ENCODE data around the gene ESPN. TPM values are rescaled to one million over a fixed set of nuclear protein-coding genes. Genes with fewer than 3 reads are reported as not detected.

The ESPN gene
- polyA plus RNA-seq, 1 donor (not counting 4 experiments of a cell fraction or from before 2014, with no cell fraction given), result 0.47 TPM

GRCh38 chr1:6502000-6502891 is 77.7 kb downstream of the ESPN start:
- Histone ChIP-seq H3K27me3 (ENCODE audit: control insufficient read depth, extremely low read depth, insufficient read depth, low read length) (peaks cover 3% of the 10 kb centered on the region), H3K4me2 (ENCODE audit: control insufficient read depth, extremely low read depth, insufficient read depth, low read depth, low read length) (no peak overlapping the region), H2AFZ (ENCODE audit: control insufficient read depth, low read length) (no peak overlapping the region), H3K27ac (ENCODE audit: control insufficient read depth, insufficient read depth, low read length) (no peak overlapping the region), H3K79me2 (ENCODE audit: control insufficient read depth, insufficient read depth, low read length) (no peaks in the 10 kb centered on the region), H3K4me3 (ENCODE audit: control insufficient read depth in 2 of 3, extremely low read depth in 1 of 3, insufficient read depth in 2 of 3, low read depth in 1 of 3, low read length in 3 of 3) (no peak overlapping the region), H4K20me1 (ENCODE audit: control insufficient read depth, extremely low read depth, insufficient read depth, low read length) (no peaks in the 10 kb centered on the region), H3K9me1 (ENCODE audit: control insufficient read depth, extremely low read depth, insufficient read depth, low read length) (no peaks in the 10 kb centered on the region), H3K4me1 (ENCODE audit: control insufficient read depth, extremely low read depth, insufficient read depth, low read length) (peaks cover 3% of the 10 kb centered on the region), H3K36me3 (ENCODE audit: control insufficient read depth in 2 of 2, extremely low read depth in 1 of 2, insufficient read depth in 2 of 2, low read length in 2 of 2) (no peaks in the 10 kb centered on the region), H3K9me3 (ENCODE audit: control insufficient read depth, low read depth, low read length) (no peaks in the 10 kb centered on the region), H3K9ac (ENCODE audit: control insufficient read depth, extremely low read depth, insufficient read depth, low read length) (no peak overlapping the region)
- TF ChIP-seq CTCF (optimal IDR thresholded peaks at IDR 0.05 in 1 of 3, IDR thresholded peaks at IDR 0.05 in 1 of 3, conservative IDR thresholded peaks at IDR 0.05 in 1 of 3; ENCODE audit: extremely low read depth in 1 of 3, insufficient read depth in 2 of 3, low read length in 3 of 3), result no peak
- TF ChIP-seq EZH2 (IDR thresholded peaks at IDR 0.05; ENCODE audit: low read length), result no peak
- FAIRE-seq (no peak), DNase-seq (ENCODE audit: low read depth, low spot score) (no peak)
- dilution Hi-C loops (cut with MboI; ENCODE audit: extremely low pct_ligation_motif_present, low sequenced_read_pairs), result no loop called here

GRCh38 chr1:6503884-6504602 is 79.5 kb downstream of the ESPN start:
- no peak for TF ChIP-seq CTCF (optimal IDR thresholded peaks at IDR 0.05 in 1 of 3, IDR thresholded peaks at IDR 0.05 in 1 of 3, conservative IDR thresholded peaks at IDR 0.05 in 1 of 3; ENCODE audit: extremely low read depth in 1 of 3, insufficient read depth in 2 of 3, low read length in 3 of 3)
- TF ChIP-seq EZH2 (IDR thresholded peaks at IDR 0.05; ENCODE audit: low read length), result no peak
- Histone ChIP-seq H3K27me3 (ENCODE audit: control insufficient read depth, extremely low read depth, insufficient read depth, low read length) (peaks cover 6% of the 10 kb centered on the region), H3K4me3 (ENCODE audit: control insufficient read depth in 2 of 3, extremely low read depth in 1 of 3, insufficient read depth in 2 of 3, low read depth in 1 of 3, low read length in 3 of 3) (no peak overlapping the region), H3K9me1 (ENCODE audit: control insufficient read depth, extremely low read depth, insufficient read depth, low read length) (no peaks in the 10 kb centered on the region), H3K36me3 (ENCODE audit: control insufficient read depth in 2 of 2, extremely low read depth in 1 of 2, insufficient read depth in 2 of 2, low read length in 2 of 2) (no peaks in the 10 kb centered on the region), H2AFZ (ENCODE audit: control insufficient read depth, low read length) (no peak overlapping the region), H3K27ac (ENCODE audit: control insufficient read depth, insufficient read depth, low read length) (no peak overlapping the region), H4K20me1 (ENCODE audit: control insufficient read depth, extremely low read depth, insufficient read depth, low read length) (no peaks in the 10 kb centered on the region), H3K9me3 (ENCODE audit: control insufficient read depth, low read depth, low read length) (no peaks in the 10 kb centered on the region), H3K9ac (ENCODE audit: control insufficient read depth, extremely low read depth, insufficient read depth, low read length) (no peak overlapping the region), H3K4me1 (ENCODE audit: control insufficient read depth, extremely low read depth, insufficient read depth, low read length) (no peaks in the 10 kb centered on the region), H3K79me2 (ENCODE audit: control insufficient read depth, insufficient read depth, low read length) (no peaks in the 10 kb centered on the region), H3K4me2 (ENCODE audit: control insufficient read depth, extremely low read depth, insufficient read depth, low read depth, low read length) (no peak overlapping the region)
- DNase-seq (ENCODE audit: low read depth, low spot score), result no peak
- dilution Hi-C loops (cut with MboI; ENCODE audit: extremely low pct_ligation_motif_present, low sequenced_read_pairs), result no loop called here
- FAIRE-seq, result no peak
